ENCODE measurements around the gene SRSF12.

The SRSF12 gene

GRCh38 chr6:89117211-89118108 lies at the start of gene SRSF12:
Gene SRSF12 (minus strand): TSS chr6:89118071. CDS start chr6:89117887, 184 bp downstream.
- peak; percentile 45 for DNase-seq

GRCh38 chr6:89162047-89162371 lies 44.1 kb upstream of the SRSF12 start:
- DNase-seq: no peak

- no peak for DNase-seq
Measured at GRCh38 chr6:89161326-89162046, 43.6 kb upstream of the SRSF12 start.

GRCh38 chr6:89160331-89161092 lies 42.6 kb upstream of the SRSF12 start:
- no peak for DNase-seq

GRCh38 chr6:89154131-89154530 lies 36.3 kb upstream of the SRSF12 start:
- no peak for DNase-seq

- DNase-seq: no peak
Measured at GRCh38 chr6:89148016-89148750, 30.3 kb upstream of the SRSF12 start.

- DNase-seq: no peak
Measured at GRCh38 chr6:89146718-89147700, 29.1 kb upstream of the SRSF12 start.

- peak; percentile 63 for DNase-seq
Measured at GRCh38 chr6:89145956-89146717, 28.3 kb upstream of the SRSF12 start, which contains the start of gene PM20D2. Gene PM20D2 (plus strand): TSS chr6:89146055. CDS start chr6:89146145, 90 bp downstream.

- peak; percentile 34 for DNase-seq
Measured at GRCh38 chr6:89145091-89145955, 27.5 kb upstream of the SRSF12 start.

GRCh38 chr6:89144354-89144906 lies 26.6 kb upstream of the SRSF12 start:
- DNase-seq: no peak

GRCh38 chr6:89140347-89141156 lies 22.7 kb upstream of the SRSF12 start:
- no peak for DNase-seq

GRCh38 chr6:89139509-89140346 lies 21.9 kb upstream of the SRSF12 start:
- DNase-seq: no peak

GRCh38 chr6:89138173-89138572 lies 20.3 kb upstream of the SRSF12 start:
- DNase-seq: peak; percentile 36

- DNase-seq: no peak
Measured at GRCh38 chr6:89134723-89135122, 16.9 kb upstream of the SRSF12 start.

GRCh38 chr6:89133981-89134380 lies 16.1 kb upstream of the SRSF12 start:
- DNase-seq: no peak

GRCh38 chr6:89132057-89132456 lies 14.2 kb upstream of the SRSF12 start:
- no peak for DNase-seq

GRCh38 chr6:89131599-89131998 lies 13.7 kb upstream of the SRSF12 start:
- DNase-seq: no peak

Data from COR-L47 (cell line).